Measurements from ENCODE around the gene NKD1.
"Not testable (repeated sequence)": the region's sequence is repeated elsewhere in the genome, so short reads cannot be mapped to it uniquely, and the experiment has no call there.

Gene NKD1

DNA sequence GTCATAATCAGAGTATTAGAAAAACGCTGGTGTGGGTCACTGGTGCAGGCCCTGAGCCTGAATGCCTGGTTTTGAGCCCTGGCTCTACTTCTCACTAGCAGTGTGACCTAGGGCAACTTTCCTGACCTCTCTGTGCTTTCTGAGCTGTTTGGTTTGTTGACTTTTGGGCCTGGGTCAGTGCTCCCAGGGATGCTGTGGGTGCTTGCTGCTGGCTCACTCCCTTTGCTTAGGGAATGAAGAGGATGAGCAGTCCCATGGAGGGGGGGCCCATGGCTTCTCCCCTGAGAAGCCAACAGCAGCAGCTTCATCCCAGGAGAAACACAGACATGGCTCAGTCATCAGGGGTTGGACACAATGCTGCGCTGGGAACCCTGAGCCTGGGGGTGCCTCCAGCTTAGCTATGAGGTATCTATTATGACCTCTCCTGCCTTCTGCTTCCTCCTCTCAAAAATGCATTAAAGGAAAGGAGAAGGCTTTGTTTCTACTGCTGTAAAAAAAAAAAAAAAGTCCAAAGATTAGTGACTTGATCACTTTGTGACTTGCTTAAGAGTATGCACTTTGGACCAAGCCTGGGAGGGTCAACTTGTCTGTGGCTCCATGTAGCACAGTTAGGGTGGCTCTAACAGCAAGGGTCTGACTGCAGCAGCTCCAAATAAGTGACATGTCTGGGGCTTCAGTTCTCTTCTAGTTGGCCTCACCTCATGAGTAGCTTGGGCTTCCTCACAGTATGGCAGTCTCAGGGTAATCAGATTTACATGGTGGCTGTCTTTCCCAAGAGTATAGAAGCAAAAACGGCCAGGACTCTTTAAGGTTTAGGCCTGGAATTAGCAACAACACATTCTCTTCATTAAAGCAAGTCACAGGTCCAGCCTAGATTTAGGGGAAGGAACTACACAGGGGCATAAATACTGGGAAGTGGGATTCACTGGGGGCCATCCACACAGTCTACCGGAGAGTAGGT is 13.0 kb downstream of the NKD1 start:
- no peak for DNase-seq

DNA sequence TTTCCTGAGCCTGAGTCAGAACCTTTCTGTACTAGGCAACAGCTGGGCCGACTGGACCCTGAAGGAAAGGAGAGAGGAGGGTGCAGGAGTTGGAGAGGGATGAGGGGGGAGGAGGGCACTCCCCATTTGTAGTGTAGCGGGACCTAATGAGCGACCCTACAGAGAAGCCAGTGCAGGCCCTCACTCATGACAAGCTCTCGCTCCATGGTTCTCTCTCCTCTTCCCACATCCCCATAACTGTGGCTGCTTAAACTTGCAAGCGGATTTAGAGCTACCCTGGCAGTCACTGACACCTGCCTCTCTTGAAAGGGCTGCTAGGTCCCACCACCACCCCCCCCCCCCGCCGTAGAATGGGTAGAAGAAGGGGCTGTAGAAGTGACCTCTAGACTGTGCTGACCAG is 14.5 kb downstream of the NKD1 start:
- no peak for DNase-seq

DNA sequence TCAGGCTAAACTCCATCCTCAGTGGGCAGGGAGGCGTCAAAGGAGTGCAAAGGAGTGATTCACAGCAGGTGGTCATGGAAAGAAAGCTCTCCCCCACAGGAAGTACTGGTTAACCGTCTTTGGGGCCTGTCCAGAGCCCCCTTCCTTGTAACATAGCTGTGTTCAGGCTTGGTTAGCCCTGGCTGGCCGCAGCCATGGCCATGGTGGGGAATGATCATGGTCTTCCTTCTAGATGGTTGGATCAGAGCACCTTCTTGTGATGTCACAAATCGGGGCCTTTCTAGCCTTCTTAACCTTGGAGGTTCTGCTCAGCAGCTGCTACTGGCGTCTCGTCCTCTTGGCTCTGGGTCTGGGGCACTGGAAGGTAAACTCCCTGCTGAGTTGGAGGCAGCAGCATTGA is 15.8 kb downstream of the NKD1 start:
- no peak for DNase-seq

DNA sequence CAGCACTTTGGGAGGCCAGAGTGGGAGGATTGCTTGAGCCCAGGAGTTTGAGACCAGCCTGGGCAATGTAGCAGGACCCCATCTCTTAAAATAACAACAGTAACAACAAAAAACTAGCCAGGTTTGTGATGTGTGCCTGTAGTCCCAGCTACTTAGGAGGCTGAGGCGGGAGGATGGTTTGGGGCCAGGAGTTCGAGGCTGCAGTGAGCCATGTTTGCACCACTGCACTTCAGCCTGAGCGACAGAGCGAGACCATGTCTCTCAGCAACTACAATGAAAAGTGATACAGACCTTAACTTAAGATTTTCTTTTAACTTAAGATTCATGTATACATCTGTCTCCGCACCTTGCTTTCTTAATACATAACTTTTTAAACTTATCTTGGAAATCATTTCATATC is 17.2 kb downstream of the NKD1 start:
- DNase-seq = no peak

DNA sequence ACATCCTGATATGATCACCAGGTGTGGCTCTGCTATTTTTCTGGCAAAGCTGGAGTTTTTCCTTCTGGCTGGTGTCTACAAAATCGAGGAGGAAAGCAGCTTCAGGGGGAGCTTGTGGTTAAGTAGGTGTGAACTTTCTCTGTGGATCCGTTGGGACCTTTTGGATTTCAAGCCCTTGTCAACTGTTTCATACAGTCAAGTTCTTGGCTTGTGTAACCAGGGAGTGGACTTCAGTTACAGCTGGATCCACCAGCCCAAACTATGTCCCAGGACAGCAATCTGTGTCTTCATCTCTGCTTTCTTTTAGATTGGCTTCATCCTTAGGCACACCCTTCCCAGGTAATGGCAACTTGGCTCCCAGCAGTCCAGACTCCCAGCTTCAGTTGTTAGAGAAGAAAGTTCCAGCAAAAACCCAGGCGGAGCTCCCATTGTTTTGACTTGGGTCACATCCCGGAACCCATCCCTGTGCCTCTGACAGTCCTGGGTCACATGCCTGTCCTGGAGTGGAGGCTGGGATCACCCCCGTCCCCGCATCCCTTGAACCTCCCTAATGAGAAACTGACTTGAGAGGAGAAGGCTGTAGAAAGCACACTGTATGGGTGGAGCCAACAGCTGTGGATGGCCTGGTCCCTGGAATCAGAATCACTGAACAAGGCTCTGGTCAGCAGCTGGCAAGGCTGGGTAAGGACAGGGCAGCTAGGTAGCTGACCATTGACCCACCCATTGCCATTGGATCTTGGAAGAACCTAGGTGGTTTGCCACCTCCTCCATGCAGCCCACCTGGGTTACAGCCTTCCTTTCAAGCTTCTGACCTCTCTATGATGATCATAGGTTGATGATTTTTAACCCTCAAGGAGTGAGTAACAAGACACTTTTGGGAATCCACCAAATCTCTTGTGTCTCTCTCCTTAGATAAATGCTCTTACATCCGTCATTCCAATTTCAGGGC is 18.1 kb downstream of the NKD1 start:
- no peak for DNase-seq

DNA sequence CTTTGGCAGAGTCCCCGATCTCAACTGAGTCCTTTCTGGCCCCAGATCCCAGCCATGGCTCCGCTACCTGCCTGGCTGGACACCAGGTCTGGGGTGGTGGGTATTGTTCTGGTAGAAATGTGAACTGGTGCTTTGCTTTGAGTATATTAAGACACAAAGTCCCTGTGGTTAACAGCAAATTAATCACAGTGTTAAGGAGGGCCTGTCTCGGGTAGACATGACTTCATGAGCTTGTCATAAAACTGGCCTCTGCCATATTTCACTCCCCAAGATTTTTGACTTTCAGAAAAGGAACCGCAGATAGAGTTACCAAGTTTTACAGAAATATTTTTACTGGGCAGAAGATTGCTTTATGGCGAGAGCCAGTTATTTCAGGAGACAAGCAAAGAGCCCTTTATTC is 19.5 kb downstream of the NKD1 start:
- DNase-seq = no peak

DNA sequence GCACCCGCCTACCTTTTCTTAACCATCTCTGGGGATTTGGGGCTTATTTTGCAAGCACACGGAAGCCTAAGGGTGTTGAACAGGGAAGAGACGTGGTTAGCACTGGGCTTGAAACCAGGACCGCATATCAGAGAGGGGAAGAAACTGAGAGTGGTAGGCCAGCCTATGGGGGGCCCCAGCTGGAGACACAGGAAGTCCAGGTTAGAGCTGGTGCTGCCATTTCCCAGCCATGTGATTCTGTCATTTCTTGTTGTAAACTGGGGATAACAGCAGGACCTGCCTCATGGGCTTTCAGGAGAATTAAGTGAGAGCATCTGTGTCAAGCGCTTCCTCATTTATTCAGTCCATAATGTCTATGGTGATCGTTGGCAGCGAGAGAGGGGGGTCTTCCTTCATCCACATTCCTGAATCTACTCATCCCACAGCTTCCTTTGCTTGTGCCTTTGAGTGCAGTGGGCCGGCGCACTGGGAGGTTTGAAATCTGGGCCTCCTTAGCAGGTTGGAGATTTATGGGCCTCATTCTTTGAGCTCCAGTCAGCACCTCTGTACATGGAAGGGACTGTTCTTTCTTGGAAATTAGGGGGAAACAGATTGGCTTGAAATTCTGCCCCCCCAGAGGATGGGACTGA is 20.1 kb downstream of the NKD1 start:
- DNase-seq = no peak

DNA sequence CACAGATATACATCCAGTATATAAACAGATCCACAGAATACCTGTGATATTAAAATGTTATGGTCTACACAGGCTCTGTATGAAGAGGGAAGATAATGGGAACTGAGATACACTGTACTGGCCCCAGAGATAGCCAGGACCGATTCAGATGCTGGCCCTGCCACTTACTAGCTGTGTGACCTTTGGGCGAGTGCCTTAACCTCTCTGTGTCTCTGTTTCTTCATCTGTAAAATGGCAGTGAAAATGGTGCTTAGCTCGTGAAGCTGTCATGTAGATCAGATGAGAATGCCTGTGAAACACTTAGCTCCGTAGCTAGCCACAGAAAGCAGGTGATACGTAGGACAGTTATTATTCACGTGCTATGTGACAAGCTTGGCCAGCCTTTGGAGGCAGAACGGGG is 22.2 kb downstream of the NKD1 start:
- DNase-seq = no peak

DNA sequence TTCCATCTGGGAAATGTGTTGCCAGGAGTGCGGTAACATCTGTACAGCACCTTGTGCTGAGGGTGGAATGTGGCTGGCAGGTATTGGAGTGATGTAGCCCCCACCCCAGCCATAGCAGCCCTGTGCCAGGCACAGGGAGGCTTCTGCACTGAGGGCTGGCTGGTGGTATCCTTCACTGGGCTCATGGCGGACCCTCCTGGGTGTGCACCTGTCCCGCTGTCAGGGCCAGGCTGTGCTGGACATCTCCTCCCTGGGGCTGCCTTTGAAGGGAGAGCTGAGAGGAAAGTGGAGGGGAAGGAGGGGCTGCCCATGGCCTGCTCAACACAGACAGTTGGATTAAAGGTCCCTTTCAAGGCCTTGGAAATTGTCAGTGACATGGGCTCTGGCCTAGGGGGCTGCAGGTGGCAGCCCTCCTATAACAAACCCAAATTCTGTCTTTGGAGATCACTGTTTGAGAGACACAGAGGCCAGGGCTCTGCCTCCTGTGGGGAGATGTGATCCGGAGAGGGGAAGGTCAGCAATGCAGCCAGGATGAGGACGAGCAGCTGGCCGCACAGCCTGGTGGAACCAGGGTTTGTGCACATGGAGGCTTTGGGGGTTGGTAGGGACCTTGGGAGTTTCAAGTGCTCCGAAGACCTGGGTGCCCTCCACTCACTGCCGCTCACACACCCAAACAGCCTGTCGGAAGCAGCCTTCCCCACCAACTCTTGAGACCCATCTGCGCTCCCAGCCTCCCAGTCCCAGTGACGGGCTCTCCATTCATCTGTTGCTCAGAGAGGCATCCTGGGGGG is 22.8 kb downstream of the NKD1 start:
- DNase-seq = no peak

DNA sequence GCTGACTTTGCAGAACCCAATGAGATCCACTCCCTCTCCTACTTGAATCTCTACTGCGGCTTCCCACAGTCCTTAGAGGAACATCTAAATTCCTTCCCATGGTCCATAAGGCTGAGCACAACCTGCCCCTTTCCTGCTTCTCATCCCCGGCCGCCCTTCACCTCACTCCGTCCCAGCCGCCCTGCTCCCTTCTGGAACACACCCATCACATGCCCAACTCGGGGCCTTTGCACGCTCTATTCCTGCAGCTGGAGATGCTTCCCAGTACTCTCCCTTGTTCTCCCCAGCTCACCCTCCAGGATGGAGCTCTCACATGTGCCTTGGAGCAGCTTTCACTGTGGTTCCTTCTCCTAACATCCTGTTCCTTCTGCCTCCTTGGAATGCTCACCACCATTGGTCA is 23.6 kb downstream of the NKD1 start:
- DNase-seq = no peak

DNA sequence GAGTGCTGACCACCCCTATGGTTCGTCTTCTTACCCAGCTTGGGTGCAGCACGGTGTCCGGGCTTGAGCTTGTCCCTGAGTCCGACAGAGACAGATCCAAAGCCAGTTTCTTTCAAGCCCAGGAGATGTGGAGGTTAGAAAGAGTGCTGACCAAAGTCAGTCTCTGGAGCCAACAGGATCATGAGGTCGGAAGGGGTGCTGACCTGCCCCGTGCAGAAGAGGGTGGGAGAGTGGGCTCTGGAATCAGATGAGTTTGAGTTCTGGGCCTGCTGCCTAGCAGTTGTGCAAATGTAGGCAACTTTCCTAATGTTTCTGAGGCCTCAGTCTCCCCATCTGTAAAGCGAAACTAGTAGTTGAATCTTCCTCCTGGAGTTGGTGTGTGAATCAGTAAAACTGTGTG is 24.5 kb downstream of the NKD1 start:
- DNase-seq = no peak

DNA sequence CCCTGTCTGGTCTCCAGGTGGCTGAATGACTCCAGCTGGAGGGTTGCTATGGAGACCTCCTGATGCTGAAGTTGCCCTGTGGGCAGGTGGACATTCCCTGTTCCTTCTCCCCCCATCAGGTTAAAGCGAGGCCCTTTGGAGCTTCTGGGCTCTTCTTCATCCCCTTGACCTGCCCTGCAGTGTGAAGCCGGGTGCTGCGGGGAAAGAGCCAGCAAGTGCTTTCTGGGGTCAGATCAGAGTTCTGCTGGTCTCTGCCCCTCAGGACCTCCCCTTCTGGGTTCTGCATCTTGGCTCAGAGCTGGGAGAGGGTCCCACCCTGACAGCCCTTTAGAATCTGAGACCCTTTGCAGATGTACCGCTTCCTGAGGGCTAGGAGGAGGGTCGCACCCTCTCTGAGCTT is 25.1 kb downstream of the NKD1 start:
- DNase-seq = no peak

DNA sequence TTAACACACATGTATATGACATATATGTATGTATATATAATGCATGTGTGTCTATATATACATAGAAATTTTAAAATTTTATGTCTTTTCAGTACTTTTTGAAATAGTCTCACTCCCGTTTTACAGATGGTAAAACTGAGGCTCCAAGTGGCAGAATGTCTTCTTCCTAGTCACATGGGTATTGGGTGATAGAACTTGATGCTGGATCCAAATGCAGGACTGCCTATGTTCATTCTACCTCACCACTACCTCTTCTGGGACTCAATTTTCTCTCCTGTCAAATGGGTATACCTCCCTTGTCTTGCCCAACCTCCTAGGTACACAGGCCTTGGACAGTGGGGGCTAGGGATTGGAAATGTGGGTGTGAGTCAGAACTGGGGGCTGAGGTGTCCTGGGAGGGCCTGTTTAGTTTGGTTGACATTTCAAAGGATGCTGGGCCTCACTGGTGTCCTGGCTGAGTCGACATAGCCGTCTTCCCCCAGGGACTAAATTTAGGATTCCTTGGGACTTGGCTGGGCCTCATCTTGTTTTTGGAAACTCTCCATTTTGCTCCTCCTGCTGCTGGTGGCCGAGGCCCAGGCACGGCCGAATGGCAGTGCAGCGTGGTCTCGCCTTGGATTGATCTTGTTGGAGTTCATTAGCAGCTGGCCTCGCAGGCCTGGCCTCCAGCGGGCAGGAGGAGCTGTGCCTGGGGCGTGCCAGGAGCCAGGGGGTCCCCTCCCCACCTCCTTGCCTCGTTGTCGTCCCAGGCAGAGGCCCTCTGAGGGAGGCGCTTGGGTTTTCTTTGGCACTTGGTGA is 25.9 kb downstream of the NKD1 start:
- DNase-seq = no peak

DNA sequence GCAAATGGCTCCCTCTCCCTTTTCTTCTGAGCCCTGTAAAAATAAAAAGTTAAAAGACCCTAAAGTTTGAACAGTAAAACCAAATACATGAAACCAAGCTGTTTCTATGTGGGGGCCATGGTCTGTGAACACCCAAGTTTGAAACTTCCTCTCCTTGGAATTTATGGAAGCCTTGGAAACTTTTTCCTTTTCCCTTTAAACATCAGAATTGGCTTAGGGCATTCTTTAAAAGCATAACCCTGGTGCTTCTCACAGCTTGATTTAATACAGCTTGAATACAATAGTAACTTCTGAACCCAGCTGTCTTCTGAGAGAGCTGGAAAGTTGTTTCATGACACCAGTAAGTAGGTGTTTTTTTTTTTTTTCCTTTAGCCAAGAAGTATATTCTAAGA is 26.5 kb downstream of the NKD1 start:
- DNase-seq = no peak

DNA sequence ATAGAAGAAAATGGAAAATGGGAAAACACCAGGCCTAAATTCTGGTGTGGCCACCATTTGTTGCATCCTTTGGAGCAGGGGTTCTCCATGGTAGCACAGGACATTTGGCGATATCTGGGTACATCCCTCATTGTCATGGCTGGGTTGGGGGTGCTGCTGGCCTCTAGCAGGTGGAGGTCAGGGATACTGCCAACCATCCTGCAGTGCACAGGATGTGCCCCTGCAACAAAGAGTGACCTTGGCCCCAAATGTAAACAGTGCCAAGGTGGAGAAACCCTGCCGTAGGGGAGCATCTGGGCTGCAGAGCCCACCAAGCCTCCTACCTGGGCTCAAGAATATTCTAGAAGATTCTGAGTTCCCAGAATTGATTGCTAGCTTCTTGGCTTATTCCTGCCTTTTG is 27.5 kb downstream of the NKD1 start:
- DNase-seq = no peak

DNA sequence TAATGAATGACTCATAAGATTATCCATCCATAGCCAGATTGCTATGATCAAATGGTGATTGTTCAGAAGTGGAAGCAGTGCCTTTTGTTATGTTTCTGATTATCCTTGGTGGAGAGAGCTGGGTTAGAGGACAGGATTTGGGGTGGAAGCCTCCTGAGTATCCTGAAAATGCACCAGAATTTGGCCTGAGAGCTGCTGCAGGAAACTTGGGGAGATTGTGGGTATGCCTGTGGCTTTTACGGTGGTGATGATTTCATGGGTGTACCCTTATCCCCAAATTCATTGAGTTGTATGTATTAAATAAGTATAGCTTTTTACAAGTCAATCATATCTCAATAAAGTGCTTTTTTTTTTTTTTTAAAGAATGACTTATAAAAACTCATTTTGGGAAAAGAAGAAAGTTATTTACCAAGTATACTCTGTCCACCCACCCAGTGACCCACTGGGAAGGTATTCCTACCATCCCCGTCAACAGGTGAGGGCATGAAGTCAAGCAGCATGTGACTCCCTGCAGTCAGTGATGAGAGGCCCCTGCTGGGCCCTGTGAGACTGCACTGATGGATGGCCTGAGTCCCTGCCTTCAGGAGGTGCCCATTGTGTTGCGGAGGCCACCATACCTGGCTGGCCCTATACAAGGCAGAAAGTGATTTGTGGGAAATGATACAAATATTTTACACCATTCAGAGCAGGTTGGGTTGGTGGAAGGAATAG is 28.4 kb downstream of the NKD1 start:
- no peak for DNase-seq

DNA sequence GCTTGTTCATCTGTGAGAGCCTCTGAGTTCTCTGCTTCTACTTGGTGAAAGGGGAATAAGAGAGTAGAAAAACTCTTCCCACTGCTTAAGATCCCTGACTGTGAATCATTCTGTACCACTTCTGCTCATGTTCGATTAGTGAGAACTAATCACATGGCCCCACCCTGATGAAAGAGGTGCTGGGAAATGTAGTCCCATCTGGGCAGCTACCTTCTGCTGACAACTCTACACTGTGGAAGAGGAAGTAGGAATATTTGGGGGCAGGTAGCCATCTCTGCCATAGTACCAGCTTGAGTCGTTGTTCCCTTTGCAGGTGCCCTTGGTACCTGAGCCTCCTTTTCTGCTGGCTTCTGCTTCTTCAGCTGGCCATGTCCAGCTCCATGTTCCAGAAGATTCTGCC is 29.9 kb downstream of the NKD1 start:
- DNase-seq = no peak

DNA sequence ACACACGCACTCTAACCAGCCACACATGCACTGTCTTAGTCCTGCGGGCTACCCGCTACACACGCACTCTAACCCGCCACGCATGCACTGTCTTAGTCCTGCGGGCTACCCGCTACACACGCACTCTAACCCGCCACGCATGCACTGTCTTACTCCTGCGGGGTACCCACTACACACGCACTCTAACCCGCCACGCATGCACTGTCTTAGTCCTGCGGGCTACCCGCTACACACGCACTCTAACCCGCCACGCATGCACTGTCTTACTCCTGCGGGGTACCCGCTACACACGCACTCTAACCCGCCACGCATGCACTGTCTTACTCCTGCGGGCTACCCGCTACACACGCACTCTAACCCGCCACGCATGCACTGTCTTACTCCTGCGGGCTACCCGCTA is 31.2 kb downstream of the NKD1 start:
- DNase-seq = not testable (repeated sequence)

DNA sequence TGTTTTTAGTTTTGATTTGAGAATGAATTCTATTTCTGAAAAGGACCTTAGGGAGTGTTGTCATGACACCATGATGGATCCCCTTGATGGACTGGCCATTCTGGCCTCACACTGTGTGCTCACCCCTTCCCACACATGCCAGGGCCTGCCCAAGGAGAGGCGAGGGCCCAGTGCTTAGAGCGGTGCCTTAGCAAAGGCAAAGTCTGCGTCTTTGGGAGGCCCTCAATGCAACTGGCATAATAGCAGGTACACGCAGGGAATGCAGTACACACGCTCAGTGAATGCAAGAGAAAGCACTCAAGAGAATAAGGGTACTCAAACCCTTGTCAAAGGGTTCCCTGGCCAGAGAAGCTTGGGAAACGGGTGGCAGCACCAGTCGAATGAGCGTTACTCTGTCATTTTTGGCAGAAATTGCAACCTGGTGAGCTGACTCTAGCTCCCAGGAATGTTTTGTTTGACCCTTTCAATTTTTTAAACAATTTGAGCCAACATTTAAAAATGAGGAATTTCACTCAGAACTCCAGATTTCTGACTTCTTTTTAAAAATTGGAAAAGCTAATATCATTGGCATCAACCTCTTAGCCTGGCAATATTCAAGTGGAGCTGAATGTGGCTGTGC is 32.1 kb downstream of the NKD1 start:
- DNase-seq = no peak

DNA sequence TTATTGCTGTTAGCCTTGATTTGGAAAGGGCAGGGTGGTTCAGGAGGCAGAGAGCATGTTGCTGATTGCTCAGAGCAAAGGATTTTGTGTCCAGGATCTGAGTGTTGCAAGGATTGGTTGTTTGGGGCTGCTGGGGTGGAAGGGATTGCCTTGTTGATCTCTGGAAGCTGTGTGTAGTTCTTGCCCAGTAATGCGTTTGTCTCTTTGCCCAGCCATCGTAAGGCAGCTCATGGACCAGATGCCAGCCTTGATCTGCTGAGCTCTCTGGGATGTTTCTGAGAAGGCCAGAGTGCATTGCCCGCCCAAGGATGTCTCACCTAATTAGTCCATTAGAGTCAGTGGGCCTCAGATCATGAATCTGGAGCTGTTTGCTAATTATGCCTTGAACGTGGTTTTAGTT is 33.6 kb downstream of the NKD1 start:
- no peak for DNase-seq

DNA sequence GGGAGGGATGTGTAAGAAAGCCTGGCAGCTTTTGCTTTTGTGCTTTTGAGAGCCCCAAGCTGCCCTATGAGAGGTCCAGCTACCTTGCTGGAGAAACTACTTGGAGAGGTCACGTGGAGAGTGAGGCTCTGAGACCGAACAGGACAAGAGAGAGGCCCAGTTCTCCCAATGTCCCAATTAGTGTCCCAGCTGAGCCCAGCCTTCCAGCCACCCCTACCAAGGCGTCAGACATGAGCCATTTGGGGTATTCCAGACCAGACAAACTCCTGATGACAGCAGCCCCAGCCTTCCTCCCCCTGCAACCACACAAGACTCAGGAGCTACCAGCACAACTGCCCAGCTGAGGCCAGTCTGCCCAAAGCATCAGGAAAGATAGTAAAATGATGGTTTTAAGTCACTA is 35.0 kb downstream of the NKD1 start:
- DNase-seq = no peak
